Measurements from ENCODE around the gene CPNE1.

DNA sequence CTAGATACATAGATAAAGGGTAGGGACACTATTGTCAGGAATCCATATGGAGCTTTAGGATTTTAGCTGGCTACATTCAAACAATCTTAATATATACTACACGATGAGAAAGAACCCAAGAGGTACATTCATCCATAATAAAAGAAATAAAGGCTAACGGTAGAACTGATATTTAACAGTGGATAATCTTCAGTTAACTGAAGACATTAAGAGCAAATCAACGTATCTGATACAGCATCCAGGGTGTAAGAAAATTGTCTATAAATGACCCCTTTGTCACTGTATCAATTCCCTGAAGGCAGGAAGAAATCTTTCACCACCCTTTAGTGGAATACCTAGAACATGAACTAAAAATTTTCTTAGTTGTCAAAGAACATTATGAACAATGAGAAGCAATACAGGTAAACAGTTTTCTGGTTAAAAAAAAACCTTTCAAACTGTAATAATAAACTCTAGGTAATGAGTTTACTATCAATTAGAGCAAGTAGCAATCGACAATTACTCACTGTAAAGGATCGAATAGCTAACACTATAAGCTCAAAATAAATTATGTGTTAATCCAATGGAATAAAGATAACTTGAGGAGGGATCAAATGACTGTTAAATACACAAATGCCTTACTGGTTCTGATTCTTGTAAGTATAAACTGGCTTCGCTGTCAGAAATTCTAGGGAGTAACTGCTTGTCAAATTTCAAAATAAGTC is 46.3 kb upstream of the CPNE1 start:
- TF ChIP-seq, protein P1, sequence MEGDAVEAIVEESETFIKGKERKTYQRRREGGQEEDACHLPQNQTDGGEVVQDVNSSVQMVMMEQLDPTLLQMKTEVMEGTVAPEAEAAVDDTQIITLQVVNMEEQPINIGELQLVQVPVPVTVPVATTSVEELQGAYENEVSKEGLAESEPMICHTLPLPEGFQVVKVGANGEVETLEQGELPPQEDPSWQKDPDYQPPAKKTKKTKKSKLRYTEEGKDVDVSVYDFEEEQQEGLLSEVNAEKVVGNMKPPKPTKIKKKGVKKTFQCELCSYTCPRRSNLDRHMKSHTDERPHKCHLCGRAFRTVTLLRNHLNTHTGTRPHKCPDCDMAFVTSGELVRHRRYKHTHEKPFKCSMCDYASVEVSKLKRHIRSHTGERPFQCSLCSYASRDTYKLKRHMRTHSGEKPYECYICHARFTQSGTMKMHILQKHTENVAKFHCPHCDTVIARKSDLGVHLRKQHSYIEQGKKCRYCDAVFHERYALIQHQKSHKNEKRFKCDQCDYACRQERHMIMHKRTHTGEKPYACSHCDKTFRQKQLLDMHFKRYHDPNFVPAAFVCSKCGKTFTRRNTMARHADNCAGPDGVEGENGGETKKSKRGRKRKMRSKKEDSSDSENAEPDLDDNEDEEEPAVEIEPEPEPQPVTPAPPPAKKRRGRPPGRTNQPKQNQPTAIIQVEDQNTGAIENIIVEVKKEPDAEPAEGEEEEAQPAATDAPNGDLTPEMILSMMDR (IDR thresholded peaks at IDR 0.05; ENCODE audit: insufficient read depth, low read length) = no peak
- no peak for TF ChIP-seq POLR2AphosphoS5 (IDR thresholded peaks at IDR 0.05; ENCODE audit: low read depth)
- TF ChIP-seq, protein P2, sequence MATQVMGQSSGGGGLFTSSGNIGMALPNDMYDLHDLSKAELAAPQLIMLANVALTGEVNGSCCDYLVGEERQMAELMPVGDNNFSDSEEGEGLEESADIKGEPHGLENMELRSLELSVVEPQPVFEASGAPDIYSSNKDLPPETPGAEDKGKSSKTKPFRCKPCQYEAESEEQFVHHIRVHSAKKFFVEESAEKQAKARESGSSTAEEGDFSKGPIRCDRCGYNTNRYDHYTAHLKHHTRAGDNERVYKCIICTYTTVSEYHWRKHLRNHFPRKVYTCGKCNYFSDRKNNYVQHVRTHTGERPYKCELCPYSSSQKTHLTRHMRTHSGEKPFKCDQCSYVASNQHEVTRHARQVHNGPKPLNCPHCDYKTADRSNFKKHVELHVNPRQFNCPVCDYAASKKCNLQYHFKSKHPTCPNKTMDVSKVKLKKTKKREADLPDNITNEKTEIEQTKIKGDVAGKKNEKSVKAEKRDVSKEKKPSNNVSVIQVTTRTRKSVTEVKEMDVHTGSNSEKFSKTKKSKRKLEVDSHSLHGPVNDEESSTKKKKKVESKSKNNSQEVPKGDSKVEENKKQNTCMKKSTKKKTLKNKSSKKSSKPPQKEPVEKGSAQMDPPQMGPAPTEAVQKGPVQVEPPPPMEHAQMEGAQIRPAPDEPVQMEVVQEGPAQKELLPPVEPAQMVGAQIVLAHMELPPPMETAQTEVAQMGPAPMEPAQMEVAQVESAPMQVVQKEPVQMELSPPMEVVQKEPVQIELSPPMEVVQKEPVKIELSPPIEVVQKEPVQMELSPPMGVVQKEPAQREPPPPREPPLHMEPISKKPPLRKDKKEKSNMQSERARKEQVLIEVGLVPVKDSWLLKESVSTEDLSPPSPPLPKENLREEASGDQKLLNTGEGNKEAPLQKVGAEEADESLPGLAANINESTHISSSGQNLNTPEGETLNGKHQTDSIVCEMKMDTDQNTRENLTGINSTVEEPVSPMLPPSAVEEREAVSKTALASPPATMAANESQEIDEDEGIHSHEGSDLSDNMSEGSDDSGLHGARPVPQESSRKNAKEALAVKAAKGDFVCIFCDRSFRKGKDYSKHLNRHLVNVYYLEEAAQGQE (IDR thresholded peaks at IDR 0.05; ENCODE audit: insufficient replicate concordance, low read depth) = no peak

All from HL-60 (cell line).